Measurements from ENCODE around the gene OSBPL5.
A peak's percentile ranks its signal among the peaks of the same experiment; 100 is the strongest.
"Not testable (repeated sequence)": the region's sequence is repeated elsewhere in the genome, so short reads cannot be mapped to it uniquely, and the experiment has no call there.

The OSBPL5 gene

GRCh38 chr11:3120071-3120792 is 44.9 kb downstream of the OSBPL5 start:
- no peak for DNase-seq

GRCh38 chr11:3119141-3119821 is 45.8 kb downstream of the OSBPL5 start:
- DNase-seq: no peak

DNA sequence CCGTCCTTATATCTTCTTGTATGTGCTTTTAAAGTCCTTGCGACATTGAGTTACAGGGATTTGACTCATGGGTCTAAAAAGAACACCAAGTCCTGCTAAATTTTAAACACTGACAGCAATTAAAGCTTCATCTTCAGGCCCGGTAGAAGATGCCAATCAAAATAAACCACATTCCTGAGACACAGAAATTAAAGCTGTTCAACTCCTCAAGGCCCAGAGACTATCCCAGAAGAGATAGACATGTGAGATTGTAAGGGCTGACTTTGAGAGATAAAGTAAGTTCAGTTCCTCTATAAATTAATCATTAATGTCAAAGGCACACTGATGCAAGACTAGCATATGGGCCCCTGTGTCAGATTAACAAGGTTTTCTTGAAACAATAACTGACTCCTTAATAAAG is 49.8 kb downstream of the OSBPL5 start:
- DNase-seq: no peak

GRCh38 chr11:3113661-3114060 is 51.4 kb downstream of the OSBPL5 start:
- DNase-seq: not testable (repeated sequence)

- DNase-seq: no peak
Measured at GRCh38 chr11:3111919-3112690, 53.0 kb downstream of the OSBPL5 start.

- no peak for DNase-seq
Measured at GRCh38 chr11:3111466-3111865, 53.6 kb downstream of the OSBPL5 start.

GRCh38 chr11:3109921-3110706 is 55.0 kb downstream of the OSBPL5 start:
- DNase-seq: peak; percentile 33 to 54

DNA sequence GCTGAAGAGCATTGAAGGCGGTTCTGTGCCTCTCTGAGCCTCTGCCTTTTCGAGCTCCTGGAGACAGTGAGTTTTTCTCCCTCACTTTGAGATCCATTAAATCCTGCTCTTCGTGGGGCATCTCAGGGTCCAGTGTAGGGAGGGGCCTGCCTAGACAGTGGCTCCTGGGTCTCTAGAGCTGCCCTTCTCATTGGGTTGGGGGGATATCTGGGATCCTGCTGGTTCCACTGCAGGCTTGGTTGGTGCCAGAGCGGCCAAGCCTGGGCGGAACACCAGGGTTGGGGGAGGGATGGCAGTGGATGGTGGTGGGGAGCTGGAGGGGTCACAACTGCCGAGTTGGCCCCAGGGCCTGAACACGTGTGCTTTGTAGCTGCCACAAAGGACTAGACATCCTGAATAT is 55.7 kb downstream of the OSBPL5 start:
- DNase-seq: no peak

DNA sequence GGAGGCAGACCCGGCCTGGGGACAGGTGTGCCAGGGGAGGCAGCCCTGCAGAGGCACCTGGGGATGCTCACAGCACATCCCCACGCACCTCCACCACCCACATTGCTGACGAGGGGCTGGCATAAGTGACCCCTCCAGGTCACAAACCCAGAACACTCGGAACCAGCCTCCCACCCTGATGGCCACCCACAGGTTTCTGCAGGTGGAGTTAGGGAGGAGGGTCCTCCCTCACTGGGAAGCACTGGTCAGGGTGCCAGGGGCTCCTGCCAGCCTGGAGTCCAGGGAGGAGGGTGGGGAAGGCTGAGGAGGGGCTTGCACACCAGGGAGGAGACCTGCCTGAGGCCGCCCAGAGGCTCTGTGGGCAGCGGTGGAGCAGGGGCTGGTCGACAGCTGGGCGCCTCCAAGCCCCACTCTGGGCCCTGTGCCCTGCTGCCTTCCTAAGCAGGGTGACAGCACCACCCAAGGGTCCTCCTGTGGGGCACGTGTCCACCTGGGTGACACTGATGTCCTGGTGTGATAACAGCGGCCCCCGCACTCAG is 56.9 kb downstream of the OSBPL5 start:
- no peak for DNase-seq

GRCh38 chr11:3107608-3108182 is 57.4 kb downstream of the OSBPL5 start:
- DNase-seq: no peak

DNA sequence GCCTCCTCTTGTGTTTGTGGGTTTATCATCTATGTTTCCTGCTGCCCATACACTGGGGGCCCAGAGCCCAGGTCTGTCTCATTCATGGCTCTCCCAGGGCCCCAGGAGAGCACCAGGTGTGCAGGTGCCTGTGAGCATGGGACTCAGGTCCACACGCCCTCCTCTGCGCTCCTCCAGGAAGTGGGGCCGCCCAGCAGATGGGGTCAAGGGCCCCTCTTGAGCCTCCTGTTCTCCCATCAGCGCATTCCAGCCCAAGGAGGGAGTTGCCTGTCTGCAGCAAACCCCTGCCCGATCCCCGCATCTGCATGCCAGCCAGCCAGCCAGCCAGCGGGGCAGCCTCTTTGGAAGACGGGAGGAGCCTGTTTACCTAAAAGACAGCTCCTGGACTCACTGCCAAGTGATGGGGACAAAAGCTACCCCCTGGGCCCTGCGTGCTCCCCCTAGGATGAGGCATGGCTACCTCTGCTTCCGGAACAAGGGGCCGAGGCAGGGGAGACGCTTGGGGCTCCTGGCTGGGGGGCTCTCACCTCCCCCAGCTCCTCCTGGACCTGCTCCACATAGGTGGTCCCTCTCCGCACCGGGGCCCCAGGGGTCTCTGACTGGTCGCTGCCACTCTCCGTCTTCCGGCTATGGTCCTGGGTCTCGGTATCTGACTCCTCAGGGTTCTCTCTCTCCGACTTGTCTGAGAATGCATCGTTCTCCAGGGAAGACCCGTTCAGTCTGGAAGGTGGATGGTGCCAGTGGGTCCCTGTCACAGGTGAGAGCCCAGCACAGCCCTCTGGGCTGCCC is 58.2 kb downstream of the OSBPL5 start:
- no peak for DNase-seq

DNA sequence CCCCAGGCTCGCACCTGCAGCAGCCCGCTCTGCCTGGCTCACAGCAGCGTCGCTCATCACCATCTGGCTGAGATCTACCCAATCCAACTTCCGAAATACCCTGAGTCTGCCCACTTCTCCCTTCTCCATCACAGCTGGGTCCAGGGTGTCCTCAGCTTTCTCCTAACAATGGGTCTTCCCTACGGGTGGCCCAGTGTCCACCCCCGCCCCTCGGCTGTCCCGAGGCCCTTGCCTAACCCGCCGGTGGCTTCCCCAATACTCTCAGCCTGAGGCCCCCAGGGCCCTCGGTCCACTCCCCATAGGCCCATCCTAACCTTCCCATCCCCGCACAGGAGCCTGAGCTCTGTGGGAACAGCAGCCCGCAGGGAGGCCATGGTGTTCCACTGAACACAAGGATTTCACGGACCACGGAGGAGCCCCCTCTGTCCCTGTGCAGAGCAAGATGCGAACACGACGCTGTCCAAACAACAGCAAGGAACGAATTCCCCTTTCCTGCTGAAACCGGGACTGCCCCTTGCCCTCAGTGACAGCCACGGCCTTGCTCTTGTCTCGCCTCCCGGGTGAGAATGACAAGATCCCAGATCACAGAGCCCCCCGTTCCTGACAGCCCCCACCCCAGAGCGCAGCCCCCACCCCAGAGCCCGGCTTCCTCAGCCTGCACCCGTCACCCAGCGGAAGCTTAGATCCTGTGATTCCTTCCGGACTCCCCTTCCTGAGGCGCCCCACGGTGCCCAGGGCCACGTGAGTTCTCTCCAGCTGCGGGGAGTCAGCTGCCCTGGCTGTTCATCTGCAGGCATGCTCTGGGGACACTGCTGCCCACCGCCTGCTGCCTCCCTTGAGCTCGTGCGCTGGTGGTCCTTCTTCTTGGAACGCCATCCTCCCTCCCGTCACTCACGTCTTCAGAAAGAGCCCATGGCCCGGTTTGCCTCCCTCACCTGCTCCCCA is 59.0 kb downstream of the OSBPL5 start:
- no peak for DNase-seq

GRCh38 chr11:3104961-3105790 is 59.9 kb downstream of the OSBPL5 start:
- no peak for DNase-seq

GRCh38 chr11:3104051-3104714 is 60.9 kb downstream of the OSBPL5 start:
- no peak for DNase-seq

- DNase-seq: no peak
Measured at GRCh38 chr11:3103076-3103475, 62.0 kb downstream of the OSBPL5 start.

GRCh38 chr11:3102641-3102921 is 62.5 kb downstream of the OSBPL5 start:
- DNase-seq: no peak

GRCh38 chr11:3101921-3102640 is 63.0 kb downstream of the OSBPL5 start:
- no peak for DNase-seq

DNA sequence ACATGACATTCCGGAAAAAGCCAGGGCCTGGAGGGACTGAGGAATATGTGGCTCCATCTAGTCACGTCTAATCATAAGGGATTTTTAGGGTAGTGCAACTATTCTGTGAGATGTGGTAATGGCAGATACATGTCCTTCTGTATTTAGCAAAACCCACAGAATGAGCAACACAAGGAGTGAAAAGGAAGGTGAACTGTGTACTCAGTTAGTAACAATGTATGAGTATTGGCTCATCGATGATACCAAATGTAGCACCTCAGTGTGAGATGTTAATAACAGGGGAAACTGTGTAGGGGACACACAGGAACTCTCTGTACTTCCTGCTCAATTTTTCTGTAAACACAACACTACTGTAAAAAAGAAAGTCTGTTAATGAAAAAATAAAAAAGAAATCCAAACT is 65.9 kb downstream of the OSBPL5 start:
- DNase-seq: no peak

Measured in stimulated activated CD4-positive, alpha-beta T cell treated with anti-CD3 and anti-CD28 coated beads, Interleukin-2, amount 100 ng/mL, for 24 hours (primary cell).